ENCODE results near the gene RBM24. TPM values are rescaled to one million over a fixed set of nuclear protein-coding genes. Genes with fewer than 3 reads are reported as not detected.

Gene RBM24
- total RNA-seq, 1 donor from 2014 or later = 19.6 TPM

DNA sequence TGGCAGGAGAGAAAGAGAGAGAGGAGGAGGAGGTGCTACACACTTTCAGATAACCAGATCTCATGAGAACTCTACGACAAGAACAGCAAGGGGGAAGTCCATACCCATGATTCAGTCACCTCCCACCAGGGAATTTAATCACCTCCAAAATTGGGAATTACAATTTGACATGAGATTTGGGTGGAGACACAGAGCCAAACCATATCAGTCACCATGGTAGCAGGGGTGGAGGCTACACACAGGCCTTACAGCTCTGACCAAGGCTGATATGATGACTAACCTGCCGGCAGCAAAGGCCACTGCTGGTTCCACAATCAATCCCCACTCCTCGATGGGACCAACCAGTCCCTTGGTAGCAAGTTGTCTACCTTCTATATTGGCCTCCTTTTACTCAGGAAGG lies 13.6 kb upstream of the RBM24 start:
- H3K9me3 Mint-ChIP-seq (ENCODE audit: unreplicated experiment) = no peaks in the 10 kb centered on the region
- no peak overlapping the region for H3K27ac Mint-ChIP-seq (ENCODE audit: unreplicated experiment)
- TF ChIP-seq CTCF (IDR thresholded peaks at IDR 0.05; ENCODE audit: unreplicated experiment) = no peak
- peaks cover 3% of the 10 kb centered on the region for H3K36me3 Mint-ChIP-seq (ENCODE audit: low read depth, unreplicated experiment)
- no peak for DNase-seq (ENCODE audit: low spot score)
- H3K4me3 Mint-ChIP-seq (ENCODE audit: unreplicated experiment) = no peak overlapping the region
- no peaks in the 10 kb centered on the region for H3K4me1 Mint-ChIP-seq (ENCODE audit: unreplicated experiment)
- H3K27me3 Mint-ChIP-seq (ENCODE audit: unreplicated experiment) = no peaks in the 10 kb centered on the region

DNA sequence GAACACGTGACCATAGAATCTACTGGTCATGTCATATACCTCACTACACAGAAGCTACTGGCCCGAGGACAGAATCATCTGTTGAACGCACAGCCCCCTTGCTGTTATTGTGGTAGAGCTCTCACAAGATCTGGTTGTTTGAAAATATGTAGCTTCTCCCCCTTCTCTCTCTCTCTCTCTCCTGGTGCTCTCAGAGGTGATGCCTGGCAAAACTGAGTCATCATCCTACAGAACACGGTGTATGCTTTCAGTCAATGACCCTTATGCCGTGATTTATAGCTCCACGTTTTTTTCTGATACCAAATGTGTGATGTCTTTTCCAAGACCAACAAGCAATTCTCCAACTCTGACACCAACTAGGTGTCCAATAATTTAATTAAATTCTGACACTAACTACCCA lies 13.0 kb upstream of the RBM24 start:
- DNase-seq (ENCODE audit: low spot score) = no peak
- TF ChIP-seq CTCF (IDR thresholded peaks at IDR 0.05; ENCODE audit: unreplicated experiment) = no peak
- peaks cover 3% of the 10 kb centered on the region for H3K36me3 Mint-ChIP-seq (ENCODE audit: low read depth, unreplicated experiment)
- no peaks in the 10 kb centered on the region for H3K9me3 Mint-ChIP-seq (ENCODE audit: unreplicated experiment)
- H3K4me1 Mint-ChIP-seq (ENCODE audit: unreplicated experiment) = no peaks in the 10 kb centered on the region
- H3K4me3 Mint-ChIP-seq (ENCODE audit: unreplicated experiment) = no peak overlapping the region
- no peaks in the 10 kb centered on the region for H3K27me3 Mint-ChIP-seq (ENCODE audit: unreplicated experiment)
- H3K27ac Mint-ChIP-seq (ENCODE audit: unreplicated experiment) = no peak overlapping the region

DNA sequence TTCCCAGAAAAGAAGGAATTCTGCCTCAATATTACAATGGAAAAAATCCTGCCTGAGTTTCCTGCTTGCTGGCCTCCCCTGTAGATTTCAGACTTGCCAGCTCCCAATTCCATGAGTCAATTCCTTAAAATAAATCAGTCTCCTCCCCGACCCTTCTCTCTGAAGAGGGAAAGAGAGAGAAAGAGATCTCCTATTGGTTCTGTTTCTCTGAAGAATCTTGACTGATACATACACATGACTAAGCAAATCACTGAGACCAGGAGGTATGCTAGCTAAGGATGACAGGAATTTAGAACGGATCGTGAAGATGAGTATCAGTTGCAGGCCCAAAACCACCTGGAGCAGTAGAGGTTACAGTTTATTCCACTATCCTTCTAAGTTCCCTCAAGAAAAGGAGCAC lies 11.3 kb upstream of the RBM24 start:
- Mint-ChIP-seq H3K36me3 (ENCODE audit: low read depth, unreplicated experiment) (peaks cover 3% of the 10 kb centered on the region), H3K9me3 (ENCODE audit: unreplicated experiment) (no peaks in the 10 kb centered on the region), H3K27me3 (ENCODE audit: unreplicated experiment) (no peaks in the 10 kb centered on the region), H3K4me3 (ENCODE audit: unreplicated experiment) (no peak overlapping the region), H3K27ac (ENCODE audit: unreplicated experiment) (no peak overlapping the region), H3K4me1 (ENCODE audit: unreplicated experiment) (no peaks in the 10 kb centered on the region)
- DNase-seq (ENCODE audit: low spot score) = no peak
- TF ChIP-seq CTCF (IDR thresholded peaks at IDR 0.05; ENCODE audit: unreplicated experiment) = no peak

- no peak overlapping the region for H3K4me3 Mint-ChIP-seq (ENCODE audit: unreplicated experiment)
- H3K27me3 Mint-ChIP-seq (ENCODE audit: unreplicated experiment) = no peaks in the 10 kb centered on the region
- no peak for TF ChIP-seq CTCF (IDR thresholded peaks at IDR 0.05; ENCODE audit: unreplicated experiment)
- peaks cover 3% of the 10 kb centered on the region for H3K36me3 Mint-ChIP-seq (ENCODE audit: low read depth, unreplicated experiment)
- no peak for DNase-seq (ENCODE audit: low spot score)
- H3K9me3 Mint-ChIP-seq (ENCODE audit: unreplicated experiment) = no peaks in the 10 kb centered on the region
- no peak overlapping the region for H3K27ac Mint-ChIP-seq (ENCODE audit: unreplicated experiment)
- no peaks in the 10 kb centered on the region for H3K4me1 Mint-ChIP-seq (ENCODE audit: unreplicated experiment)
Measured at GRCh38 chr6:17271628-17272027, 9.5 kb upstream of the RBM24 start.

GRCh38 chr6:17276766-17277165 lies 4.4 kb upstream of the RBM24 start:
- H3K27ac Mint-ChIP-seq (ENCODE audit: unreplicated experiment) = no peak overlapping the region
- no peak for TF ChIP-seq CTCF (IDR thresholded peaks at IDR 0.05; ENCODE audit: unreplicated experiment)
- H3K4me3 Mint-ChIP-seq (ENCODE audit: unreplicated experiment) = no peak overlapping the region
- no peaks in the 10 kb centered on the region for H3K9me3 Mint-ChIP-seq (ENCODE audit: unreplicated experiment)
- no peaks in the 10 kb centered on the region for H3K4me1 Mint-ChIP-seq (ENCODE audit: unreplicated experiment)
- DNase-seq (ENCODE audit: low spot score) = no peak
- peaks cover 3% of the 10 kb centered on the region for H3K27me3 Mint-ChIP-seq (ENCODE audit: unreplicated experiment)
- no peaks in the 10 kb centered on the region for H3K36me3 Mint-ChIP-seq (ENCODE audit: low read depth, unreplicated experiment)
